ENCODE results near the gene OTUB1. TPM values are rescaled to one million over a fixed set of nuclear protein-coding genes. Genes with fewer than 3 reads are reported as not detected.
A peak's percentile ranks its signal among the peaks of the same experiment; 100 is the strongest.

Gene OTUB1
- total RNA-seq, 1 donor from 2014 or later = 51.1 TPM

GRCh38 chr11:64021757-64022093, 35.5 kb downstream of the OTUB1 start:
- H3K4me3 ChIP-seq (ENCODE audit: low read depth, low read length) = no peak overlapping the region
- DNase-seq (ENCODE audit: low read depth) = peak; percentile 28
- TF ChIP-seq, protein P1, sequence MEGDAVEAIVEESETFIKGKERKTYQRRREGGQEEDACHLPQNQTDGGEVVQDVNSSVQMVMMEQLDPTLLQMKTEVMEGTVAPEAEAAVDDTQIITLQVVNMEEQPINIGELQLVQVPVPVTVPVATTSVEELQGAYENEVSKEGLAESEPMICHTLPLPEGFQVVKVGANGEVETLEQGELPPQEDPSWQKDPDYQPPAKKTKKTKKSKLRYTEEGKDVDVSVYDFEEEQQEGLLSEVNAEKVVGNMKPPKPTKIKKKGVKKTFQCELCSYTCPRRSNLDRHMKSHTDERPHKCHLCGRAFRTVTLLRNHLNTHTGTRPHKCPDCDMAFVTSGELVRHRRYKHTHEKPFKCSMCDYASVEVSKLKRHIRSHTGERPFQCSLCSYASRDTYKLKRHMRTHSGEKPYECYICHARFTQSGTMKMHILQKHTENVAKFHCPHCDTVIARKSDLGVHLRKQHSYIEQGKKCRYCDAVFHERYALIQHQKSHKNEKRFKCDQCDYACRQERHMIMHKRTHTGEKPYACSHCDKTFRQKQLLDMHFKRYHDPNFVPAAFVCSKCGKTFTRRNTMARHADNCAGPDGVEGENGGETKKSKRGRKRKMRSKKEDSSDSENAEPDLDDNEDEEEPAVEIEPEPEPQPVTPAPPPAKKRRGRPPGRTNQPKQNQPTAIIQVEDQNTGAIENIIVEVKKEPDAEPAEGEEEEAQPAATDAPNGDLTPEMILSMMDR (IDR thresholded peaks at IDR 0.05; ENCODE audit: insufficient read depth, low read length, severe bottlenecking) = no peak
- no peaks in the 10 kb centered on the region for H3K36me3 ChIP-seq (ENCODE audit: control insufficient read depth, insufficient read depth, low read length)
- FAIRE-seq = no peak
- peaks cover 5% of the 10 kb centered on the region for H3K27me3 ChIP-seq (ENCODE audit: control insufficient read depth, insufficient read depth, low read length)

- TF ChIP-seq, protein P1 (IDR thresholded peaks at IDR 0.05; ENCODE audit: insufficient read depth, low read length, severe bottlenecking) = no peak
- FAIRE-seq (no peak), DNase-seq (ENCODE audit: low read depth) (no peak)
- Histone ChIP-seq H3K36me3 (ENCODE audit: control insufficient read depth, insufficient read depth, low read length) (no peaks in the 10 kb centered on the region), H3K4me3 (ENCODE audit: low read depth, low read length) (no peak overlapping the region), H3K27me3 (ENCODE audit: control insufficient read depth, insufficient read depth, low read length) (peaks cover 5% of the 10 kb centered on the region)
Measured at GRCh38 chr11:64022125-64022784, 36.0 kb downstream of the OTUB1 start.

DNA sequence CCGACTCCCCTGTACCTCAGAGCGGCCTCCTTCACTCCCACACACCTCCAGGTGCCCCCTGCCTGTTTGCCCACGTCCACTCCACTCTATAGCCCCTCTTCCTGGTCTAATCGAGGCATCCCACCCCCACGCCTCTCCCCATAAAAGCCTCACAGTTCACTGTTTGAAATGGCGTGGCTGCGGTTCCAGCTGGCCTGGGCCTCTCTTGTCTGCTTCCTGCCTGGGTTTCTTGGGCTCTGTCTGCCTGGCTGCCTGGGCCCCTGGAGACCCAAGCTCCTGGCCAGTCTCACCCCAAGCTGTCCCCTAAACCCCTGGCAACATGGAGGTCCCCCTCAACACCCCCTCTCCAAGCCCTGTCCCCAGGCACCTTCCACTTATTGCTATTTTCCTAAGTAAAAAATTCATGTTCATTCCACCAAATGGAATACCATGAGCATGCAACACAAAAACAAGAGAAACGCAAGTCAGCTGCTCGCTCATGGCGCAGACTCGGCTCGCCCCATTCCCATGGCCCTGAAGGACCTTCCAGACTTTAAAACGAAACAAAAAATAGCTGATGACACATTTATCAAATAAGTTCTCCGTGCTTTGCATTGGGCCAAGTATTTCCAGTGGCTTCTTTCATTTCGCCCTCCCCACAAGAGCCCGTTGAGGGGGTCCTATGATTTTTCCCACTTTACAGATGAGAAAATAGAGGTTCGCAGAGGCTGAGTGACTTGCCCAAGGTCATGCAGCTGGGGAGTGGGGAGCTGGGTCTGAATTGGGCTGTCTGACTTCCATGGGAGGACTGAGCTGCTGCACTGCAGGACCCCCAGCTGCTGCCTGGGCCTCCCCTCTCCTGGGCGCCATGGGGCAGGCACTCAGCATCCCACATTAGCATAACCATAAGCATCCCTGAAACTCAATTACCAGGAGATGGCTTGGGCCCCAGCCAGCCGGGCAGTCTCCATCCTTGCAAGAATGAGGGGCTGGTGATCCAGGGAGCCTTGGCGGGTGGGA, 37.8 kb downstream of the OTUB1 start:
- TF ChIP-seq, protein P1 (IDR thresholded peaks at IDR 0.05; ENCODE audit: insufficient read depth, low read length, severe bottlenecking) = no peak
- DNase-seq (ENCODE audit: low read depth) (no peak), FAIRE-seq (no peak)
- Histone ChIP-seq H3K4me3 (ENCODE audit: low read depth, low read length) (no peak overlapping the region), H3K36me3 (ENCODE audit: control insufficient read depth, insufficient read depth, low read length) (no peaks in the 10 kb centered on the region), H3K27me3 (ENCODE audit: control insufficient read depth, insufficient read depth, low read length) (peaks cover 7% of the 10 kb centered on the region)

- Histone ChIP-seq H3K36me3 (ENCODE audit: control insufficient read depth, insufficient read depth, low read length) (no peaks in the 10 kb centered on the region), H3K4me3 (ENCODE audit: low read depth, low read length) (no peak overlapping the region), H3K27me3 (ENCODE audit: control insufficient read depth, insufficient read depth, low read length) (peaks cover 5% of the 10 kb centered on the region)
- TF ChIP-seq, protein P1 (IDR thresholded peaks at IDR 0.05; ENCODE audit: insufficient read depth, low read length, severe bottlenecking) = no peak
- DNase-seq (ENCODE audit: low read depth) (no peak), FAIRE-seq (no peak)
Measured at GRCh38 chr11:64025205-64025604, 39.0 kb downstream of the OTUB1 start.

DNA sequence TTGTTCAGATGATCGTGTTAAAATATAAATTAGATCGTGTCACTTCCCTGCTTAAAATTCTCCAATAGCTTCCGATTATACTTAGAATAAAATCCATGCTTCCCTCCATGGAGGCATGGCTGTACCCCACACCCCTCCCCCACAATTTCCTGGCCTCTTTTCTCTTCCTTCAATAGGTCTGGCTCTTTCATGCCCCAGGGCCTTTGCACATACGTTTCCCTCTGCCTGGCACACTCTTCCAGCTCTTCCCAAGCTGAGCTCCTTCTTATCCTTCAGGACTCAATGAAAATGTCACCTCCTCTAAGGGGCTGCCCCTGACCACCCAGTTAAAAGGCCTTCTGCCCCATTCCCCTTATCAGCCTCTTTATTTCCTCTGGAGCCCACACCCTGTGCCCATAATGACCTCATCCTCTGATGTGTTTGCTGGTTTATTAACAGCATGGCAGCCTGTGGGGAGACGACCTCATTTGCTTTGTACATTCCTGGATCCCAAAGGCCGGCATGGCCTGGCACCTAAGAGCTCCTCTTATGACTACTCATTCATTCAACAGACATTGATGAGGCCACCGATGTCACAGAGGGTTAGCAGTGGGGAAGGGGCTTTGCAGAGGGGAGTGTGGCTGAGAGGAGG, 40.5 kb downstream of the OTUB1 start:
- DNase-seq (ENCODE audit: low read depth) = no peak
- H3K36me3 ChIP-seq (ENCODE audit: control insufficient read depth, insufficient read depth, low read length) = no peaks in the 10 kb centered on the region
- peaks cover 4% of the 10 kb centered on the region for H3K27me3 ChIP-seq (ENCODE audit: control insufficient read depth, insufficient read depth, low read length)
- H3K4me3 ChIP-seq (ENCODE audit: low read depth, low read length) = no peak overlapping the region
- TF ChIP-seq, protein P1 (IDR thresholded peaks at IDR 0.05; ENCODE audit: insufficient read depth, low read length, severe bottlenecking) = no peak
- no peak for FAIRE-seq
